Smooth muscle cell of the umbilical artery (primary cell): ENCODE measurements around the gene PIP4K2B. TPM values are rescaled to one million over a fixed set of nuclear protein-coding genes. Genes with fewer than 3 reads are reported as not detected.

ENCODE experiments used
- total RNA-seq: library from RNA; depleted of rRNA; stranded (reverse); fragments of >200 nt; gene quantifications from 2 replicates; pipeline ENCODE4 v1.2.3, GENCODE V29; 2014

Gene PIP4K2B
- 59.4 and 87.8 TPM in 2 replicates for total RNA-seq

DNA sequence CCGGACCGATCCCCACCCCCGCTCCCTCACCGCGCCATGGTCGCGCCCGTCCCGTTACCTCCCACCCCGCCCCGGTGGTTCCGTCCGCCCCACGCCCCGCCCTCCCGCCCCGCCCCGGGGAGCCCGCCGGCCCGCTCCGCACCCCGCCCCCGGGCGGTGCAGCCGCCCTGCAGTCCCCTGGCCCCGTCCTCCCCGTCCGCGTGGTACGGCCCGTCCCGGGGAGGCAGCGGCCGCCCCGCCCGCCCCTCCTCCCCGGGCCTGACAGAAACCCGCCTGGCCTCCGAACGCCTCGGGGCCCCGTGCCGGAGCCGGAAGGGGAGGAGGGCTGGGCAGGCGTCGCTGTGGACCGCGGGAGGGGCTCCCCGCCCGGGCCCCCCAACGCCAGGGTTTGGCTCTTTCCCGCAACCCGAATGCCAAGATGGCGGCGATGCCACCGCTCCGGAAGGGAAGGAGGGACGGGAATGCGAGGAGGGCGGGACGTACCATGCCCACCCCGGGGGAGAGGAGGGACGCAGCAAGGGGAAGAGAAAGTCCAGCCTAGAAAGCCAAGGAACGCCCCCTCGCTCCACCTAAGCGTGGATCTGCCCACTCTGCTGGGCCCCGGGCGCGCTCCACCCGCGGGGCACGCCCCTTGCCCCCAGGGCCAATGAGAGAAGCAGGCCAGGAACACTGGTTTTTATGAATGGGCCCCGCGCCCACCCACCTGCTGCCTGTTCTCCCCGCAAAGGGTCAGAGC lies at the start of gene PIP4K2B:
PIP4K2B (minus strand) TSS at position 56 of the 736 bp plus-strand sequence. CDS start 132 bp downstream, outside the sequence.

DNA sequence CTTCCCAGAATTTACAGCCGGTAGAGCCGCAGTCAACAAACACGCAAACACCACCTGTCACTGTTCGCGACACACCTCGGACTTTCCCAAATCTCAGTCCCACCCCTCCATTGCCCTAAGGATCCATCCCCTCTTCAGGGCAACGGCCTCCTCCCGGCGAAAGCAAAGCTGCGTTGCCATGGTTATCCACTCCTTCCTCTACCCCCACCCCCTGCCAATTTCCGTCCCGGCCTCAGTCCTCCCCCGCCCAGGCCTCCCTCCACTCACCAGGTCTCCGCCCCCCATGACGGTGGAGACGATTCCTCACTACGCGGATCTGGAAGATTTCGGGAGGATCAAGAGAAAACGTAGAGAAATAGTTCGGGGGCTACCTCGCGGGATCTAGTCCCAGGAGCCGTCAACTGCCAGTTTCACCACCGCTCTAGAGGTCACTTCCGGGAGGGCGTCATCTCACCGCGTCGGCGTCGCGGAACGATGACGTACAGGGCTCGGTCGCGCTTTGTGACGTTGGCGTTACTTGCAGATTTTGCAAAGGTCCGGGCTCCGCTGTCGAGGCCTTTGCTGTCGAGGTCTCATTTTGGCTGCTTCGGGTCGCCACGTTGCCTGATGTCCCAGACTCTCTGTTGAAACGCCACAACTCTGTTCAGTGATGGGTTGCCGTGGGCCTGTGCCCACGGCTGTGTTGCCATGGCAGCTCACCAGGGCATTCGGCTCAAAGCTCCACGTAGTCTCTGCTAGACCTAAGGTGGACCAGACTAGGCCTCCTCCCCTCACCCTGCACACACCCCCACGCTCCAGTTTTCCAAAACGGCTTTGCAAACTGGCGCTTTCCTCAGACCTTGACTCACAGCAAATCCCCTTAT lies 25.8 kb upstream of the PIP4K2B start, which contains the start of gene CWC25:
CWC25 (minus strand) TSS at position 423 of the 863 bp plus-strand sequence; CDS start at position 285, 138 bp downstream.

DNA sequence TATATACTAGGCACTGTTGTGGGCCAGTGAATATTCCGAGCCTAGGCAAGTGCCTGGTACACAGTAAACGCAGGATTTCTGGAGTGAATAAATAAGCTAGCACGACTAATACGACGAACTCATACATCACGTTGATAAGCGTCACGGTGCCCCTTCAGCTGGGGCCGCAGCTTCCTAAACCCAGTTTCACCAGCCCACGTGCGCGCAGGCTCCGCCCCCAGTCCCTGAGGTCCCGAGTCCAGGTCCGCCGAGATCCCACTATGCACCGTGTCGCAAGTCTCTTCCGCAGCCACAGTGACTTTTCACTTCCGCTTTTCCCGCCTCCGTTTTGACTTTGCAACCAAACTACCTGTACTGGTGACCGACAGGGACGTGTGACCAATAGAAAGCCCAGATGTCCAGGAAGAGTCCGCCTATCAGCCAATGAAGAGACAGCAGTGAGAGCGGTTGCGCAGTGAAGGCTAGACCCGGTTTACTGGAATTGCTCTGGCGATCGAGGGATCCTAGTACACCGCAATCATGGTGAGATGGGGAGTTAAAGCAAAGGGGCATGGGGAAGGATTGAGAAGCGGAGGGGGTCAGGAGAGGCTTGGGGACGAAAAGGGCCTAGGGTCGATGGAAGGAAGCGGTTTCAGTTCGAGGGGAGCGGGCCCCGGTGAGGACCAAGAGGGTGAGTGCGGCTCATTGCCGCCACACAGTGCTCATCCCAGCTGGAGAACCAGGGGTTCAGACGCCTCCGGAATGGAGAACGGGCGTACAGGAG lies 46.9 kb downstream of the PIP4K2B start, which contains the start of gene PSMB3:
PSMB3 (plus strand) TSS at position 434 of the 763 bp plus-strand sequence; CDS start at position 520, 86 bp downstream.

DNA sequence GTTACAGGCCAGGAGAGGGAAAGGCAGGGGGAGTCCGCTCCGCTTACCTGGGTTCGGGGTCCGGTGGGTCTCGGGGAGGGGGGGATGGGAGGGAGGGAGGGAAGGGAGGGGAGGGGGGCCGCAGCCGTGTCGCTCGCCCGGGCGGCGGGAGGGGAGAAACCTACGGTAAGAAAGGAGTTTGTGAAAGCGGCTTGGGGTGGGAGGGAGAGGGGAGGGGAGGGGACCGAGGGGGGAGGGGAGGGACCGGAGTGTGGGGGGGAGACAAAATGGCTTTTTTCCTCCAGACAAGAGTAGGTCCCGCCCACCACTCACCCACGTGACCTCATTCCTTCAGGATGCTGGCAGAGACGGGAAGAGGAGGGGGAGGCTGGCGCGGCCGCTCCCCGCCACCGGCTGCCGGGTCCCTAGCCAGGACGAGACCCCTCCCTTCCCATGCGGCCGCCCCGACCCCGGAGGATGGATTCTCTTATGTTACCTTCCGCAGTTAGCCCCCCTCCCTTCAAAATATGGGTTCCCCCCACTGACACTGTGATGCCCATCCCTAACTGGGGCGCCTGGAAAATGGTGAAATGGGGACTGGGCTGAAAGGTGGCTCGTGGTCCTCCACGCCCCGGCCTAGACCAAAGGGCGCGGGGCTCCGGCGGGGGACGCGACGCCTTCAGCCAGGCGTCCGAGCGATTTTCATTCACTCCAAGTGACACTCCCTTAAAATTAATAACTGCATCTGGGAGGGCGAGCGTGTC lies 51.0 kb downstream of the PIP4K2B start, which contains the start of gene PCGF2:
PCGF2 (minus strand) TSS at position 188 of the 743 bp plus-strand sequence. CDS start 7,934 bp downstream, outside the sequence.

DNA sequence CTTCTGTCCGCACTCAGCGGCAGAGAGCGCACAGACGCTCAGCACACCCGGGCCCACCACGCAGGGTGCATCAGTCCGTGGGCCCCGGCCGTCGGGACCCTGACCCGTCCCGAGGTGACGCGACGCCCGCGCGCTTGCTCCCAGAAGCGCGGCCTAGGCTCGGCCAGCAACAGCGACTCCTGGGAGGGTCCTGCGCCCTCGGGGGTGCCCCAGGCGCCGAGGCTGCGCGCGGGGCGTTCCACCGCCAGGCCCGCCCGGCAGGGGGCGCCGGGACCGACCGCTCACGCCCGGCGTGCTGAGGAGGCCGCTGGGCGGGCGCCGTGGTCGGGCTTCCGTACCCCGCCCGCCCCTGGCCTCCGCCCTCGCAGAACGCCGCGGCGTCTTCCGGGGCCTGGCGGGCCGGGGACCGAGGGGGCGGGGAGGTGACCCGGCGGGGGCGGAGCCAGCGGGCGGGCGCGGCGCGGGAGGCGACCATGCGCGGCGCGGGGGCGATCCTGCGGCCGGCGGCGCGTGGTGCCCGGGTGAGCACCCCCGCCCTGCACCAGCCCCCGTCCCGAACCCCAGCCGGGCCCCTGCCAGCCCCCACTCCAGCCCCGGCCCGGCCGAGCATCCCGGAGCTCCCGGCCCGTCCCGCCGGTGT lies 69.3 kb downstream of the PIP4K2B start, which contains the start of gene CISD3:
CISD3 (plus strand) TSS at position 456 of the 640 bp plus-strand sequence; CDS start at position 474, 18 bp downstream.

Other genes starting within 250 kb of the PIP4K2B start
- 0.05 TPM in 1 of 2 replicates, not detected in the other for gene SRCIN1, start 193.6 kb downstream of the PIP4K2B start, total RNA-seq
- gene EPOP, start 124.6 kb downstream of the PIP4K2B start, total RNA-seq, result 0.89 and 1.3 TPM in 2 replicates
- 20.2 and 32.9 TPM in 2 replicates for gene MLLT6, start 94.3 kb downstream of the PIP4K2B start, total RNA-seq
- 2.1 and 2.9 TPM in 2 replicates for gene CISD3, start 69.2 kb downstream of the PIP4K2B start, total RNA-seq
- 3.9 and 6.9 TPM in 2 replicates for gene PCGF2, start 51.2 kb downstream of the PIP4K2B start, total RNA-seq
- gene PSMB3, start 46.8 kb downstream of the PIP4K2B start, total RNA-seq, result 101 and 237 TPM in 2 replicates
- gene CWC25, start 25.8 kb upstream of the PIP4K2B start, total RNA-seq, result 7.4 and 7.9 TPM in 2 replicates
- gene RPL23, start 54.2 kb upstream of the PIP4K2B start, total RNA-seq, result 701 and 1,439 TPM in 2 replicates
- gene LASP1, start 70.5 kb upstream of the PIP4K2B start, total RNA-seq, result 115 and 231 TPM in 2 replicates
- not detected in 2 replicates for gene FBXO47, start 167.8 kb upstream of the PIP4K2B start, total RNA-seq